ENCODE data around the gene TIPARP.

Gene TIPARP

DNA sequence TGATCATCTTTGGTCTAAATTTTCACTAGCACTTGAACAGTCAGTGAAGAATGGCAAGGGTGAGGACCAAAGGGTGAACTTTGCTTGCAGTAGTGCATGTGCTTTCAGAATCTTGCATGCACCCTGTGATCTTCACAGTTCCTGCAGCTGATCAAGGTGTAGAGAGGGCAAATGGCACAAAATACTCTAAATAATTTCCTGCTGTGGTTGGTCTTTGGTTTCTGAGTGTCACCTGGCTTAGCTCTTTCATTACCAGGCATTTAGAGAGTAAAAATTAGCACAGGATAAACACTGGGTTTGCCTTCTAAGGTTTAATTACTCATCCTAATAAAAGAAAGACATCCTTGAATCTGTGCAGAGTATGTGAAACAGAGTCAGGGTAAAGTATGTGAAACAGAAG is 11.4 kb downstream of the TIPARP start:
- in situ Hi-C loops (cut with HindIII; ENCODE audit: low pct_ligation_motif_present, low sequenced_read_pairs): loop anchor here (25.0 kb wide), 1 partner anchor 402 kb away; no protein-coding TSS in a partner anchor
- Histone ChIP-seq H3K27ac (no peak overlapping the region), H3K4me3 (ENCODE audit: low read depth, low read length) (no peak overlapping the region), H3K27me3 (replicated peaks) (no peaks in the 10 kb centered on the region), H3K36me3 (replicated peaks) (peaks cover 10% of the 10 kb centered on the region)
- TF ChIP-seq, protein P1, sequence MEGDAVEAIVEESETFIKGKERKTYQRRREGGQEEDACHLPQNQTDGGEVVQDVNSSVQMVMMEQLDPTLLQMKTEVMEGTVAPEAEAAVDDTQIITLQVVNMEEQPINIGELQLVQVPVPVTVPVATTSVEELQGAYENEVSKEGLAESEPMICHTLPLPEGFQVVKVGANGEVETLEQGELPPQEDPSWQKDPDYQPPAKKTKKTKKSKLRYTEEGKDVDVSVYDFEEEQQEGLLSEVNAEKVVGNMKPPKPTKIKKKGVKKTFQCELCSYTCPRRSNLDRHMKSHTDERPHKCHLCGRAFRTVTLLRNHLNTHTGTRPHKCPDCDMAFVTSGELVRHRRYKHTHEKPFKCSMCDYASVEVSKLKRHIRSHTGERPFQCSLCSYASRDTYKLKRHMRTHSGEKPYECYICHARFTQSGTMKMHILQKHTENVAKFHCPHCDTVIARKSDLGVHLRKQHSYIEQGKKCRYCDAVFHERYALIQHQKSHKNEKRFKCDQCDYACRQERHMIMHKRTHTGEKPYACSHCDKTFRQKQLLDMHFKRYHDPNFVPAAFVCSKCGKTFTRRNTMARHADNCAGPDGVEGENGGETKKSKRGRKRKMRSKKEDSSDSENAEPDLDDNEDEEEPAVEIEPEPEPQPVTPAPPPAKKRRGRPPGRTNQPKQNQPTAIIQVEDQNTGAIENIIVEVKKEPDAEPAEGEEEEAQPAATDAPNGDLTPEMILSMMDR (IDR thresholded peaks at IDR 0.05; ENCODE audit: low read depth, low read length, missing control alignments): no peak
- DNase-seq: no peak

DNA sequence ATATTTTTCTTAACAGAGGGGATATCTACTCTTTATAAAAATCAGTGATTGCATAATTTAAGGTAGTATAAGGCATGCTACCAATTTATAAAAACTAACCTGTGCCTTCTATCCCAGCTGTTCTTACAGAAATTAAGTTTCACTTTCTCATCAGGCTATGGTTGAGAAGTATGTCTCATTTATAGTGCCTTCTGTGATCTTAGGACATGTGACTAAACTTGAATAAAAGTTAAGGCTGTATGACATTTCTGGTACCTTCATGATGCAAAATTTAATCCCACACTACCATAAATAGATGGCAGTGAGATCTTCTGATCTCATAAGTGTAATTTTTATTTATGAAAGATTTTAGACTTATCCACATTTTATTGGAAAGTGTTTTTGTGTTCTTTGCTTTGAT is 12.6 kb downstream of the TIPARP start:
- Histone ChIP-seq H3K4me3 (ENCODE audit: low read depth, low read length) (no peak overlapping the region), H3K27me3 (replicated peaks) (no peaks in the 10 kb centered on the region), H3K36me3 (replicated peaks) (peaks cover 3% of the 10 kb centered on the region), H3K27ac (no peak overlapping the region)
- TF ChIP-seq, protein P1 (IDR thresholded peaks at IDR 0.05; ENCODE audit: low read depth, low read length, missing control alignments): no peak
- DNase-seq: no peak
- in situ Hi-C loops (cut with HindIII; ENCODE audit: low pct_ligation_motif_present, low sequenced_read_pairs): loop anchor here (25.0 kb wide), 1 partner anchor 400 kb away; no protein-coding TSS in a partner anchor

DNA sequence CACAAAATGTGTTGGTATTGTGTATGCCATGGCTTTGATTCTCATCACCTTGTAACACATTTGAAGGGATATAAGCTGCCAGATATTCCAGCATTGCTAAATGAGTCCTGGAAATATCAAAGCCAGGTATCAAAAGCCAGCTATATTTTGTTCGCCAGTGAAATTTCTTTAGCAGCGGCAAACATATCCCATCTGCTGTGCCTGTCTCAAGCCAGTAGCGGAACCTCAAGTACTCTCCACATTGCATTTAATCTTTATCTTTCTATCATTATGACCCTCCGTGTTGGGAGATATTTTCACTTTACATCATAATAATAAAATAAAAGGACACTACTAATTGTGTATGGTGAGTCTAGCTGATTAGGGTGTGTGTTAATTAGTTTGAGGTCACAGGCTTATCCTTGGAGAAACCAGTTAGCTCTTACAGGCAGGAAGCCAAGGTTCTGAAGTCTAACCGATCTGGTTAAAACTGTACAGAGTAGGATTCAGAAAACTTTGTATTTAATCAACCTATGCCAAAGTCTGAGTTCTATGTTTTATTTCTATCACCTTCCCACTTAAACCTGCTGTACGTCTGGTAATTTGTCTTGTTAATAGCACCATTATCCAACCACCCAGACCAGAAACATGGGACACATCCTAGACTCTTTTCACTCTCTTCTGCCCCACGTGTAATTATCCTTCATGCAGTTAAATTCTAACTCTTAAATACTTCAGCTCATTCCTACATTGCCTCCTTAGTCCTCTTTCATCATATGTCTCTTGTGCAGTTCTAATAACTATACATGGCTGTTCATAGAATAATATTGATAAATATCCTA is 14.5 kb downstream of the TIPARP start:
- TF ChIP-seq, protein P1 (IDR thresholded peaks at IDR 0.05; ENCODE audit: low read depth, low read length, missing control alignments): no peak
- in situ Hi-C loops (cut with HindIII; ENCODE audit: low pct_ligation_motif_present, low sequenced_read_pairs): loop anchor here (25.0 kb wide), 1 partner anchor 398 kb away; no protein-coding TSS in a partner anchor
- no peak overlapping the region for H3K27ac ChIP-seq
- H3K36me3 ChIP-seq (replicated peaks): no peaks in the 10 kb centered on the region
- H3K4me3 ChIP-seq (ENCODE audit: low read depth, low read length): no peak overlapping the region
- DNase-seq: no peak
- no peaks in the 10 kb centered on the region for H3K27me3 ChIP-seq (replicated peaks)

DNA sequence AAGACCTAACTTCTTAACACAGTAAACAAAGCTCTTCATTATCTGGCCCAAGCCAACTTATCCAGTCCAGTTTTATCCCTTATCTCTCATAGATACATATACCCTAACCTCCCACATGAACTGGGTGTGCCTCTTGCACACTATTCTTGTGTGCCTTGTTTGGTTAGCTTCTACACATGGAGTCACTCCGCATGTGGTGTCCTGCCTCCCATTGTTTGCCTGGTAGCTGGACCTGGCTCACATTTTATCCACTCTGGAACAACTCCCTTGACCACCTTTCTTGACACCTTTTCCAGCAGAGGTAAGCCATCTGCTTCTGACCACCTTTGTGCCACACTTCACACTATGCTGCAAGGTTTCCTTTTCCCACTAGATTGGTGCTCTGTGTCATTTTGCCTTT is 15.2 kb downstream of the TIPARP start:
- TF ChIP-seq, protein P1 (IDR thresholded peaks at IDR 0.05; ENCODE audit: low read depth, low read length, missing control alignments): no peak
- no peak for DNase-seq
- in situ Hi-C loops (cut with HindIII; ENCODE audit: low pct_ligation_motif_present, low sequenced_read_pairs): loop anchor here (25.0 kb wide), 1 partner anchor 398 kb away; no protein-coding TSS in a partner anchor
- Histone ChIP-seq H3K4me3 (ENCODE audit: low read depth, low read length) (no peak overlapping the region), H3K27me3 (replicated peaks) (no peaks in the 10 kb centered on the region), H3K36me3 (replicated peaks) (peaks cover 2% of the 10 kb centered on the region), H3K27ac (no peak overlapping the region)

DNA sequence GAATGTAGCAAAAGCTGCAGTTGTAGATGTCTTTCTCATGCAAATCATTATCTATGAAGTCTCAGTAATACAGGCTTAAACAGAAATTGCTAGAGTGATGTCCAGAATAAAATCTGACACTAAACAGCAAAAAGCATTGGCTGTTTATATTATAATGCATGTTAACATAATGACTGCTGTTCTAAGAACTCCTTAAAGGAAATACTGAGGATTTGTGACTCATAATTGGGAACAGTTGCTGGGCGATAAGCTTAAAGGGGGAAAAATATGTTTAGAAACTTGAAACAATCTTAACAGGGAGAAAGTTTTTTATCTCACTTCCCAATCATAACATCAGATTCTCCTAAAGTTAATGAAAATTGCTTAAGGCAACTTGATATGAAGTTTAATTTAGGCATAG is 17.5 kb downstream of the TIPARP start:
- TF ChIP-seq, protein P1 (IDR thresholded peaks at IDR 0.05; ENCODE audit: low read depth, low read length, missing control alignments): no peak
- in situ Hi-C loops (cut with HindIII; ENCODE audit: low pct_ligation_motif_present, low sequenced_read_pairs): loop anchor here (25.0 kb wide), 1 partner anchor 395 kb away; no protein-coding TSS in a partner anchor
- no peak overlapping the region for H3K4me3 ChIP-seq (ENCODE audit: low read depth, low read length)
- H3K36me3 ChIP-seq (replicated peaks): peaks cover 18% of the 10 kb centered on the region
- peak overlapping the region; percentile 82 for H3K27ac ChIP-seq
- DNase-seq: no peak
- no peaks in the 10 kb centered on the region for H3K27me3 ChIP-seq (replicated peaks)

Data from brain microvascular endothelial cell (primary cell).